Spinal cord (tissue), 10 donors: ENCODE results near the gene ARHGAP15. TPM values are rescaled to one million over a fixed set of nuclear protein-coding genes. Genes with fewer than 3 reads are reported as not detected.
"Not testable (repeated sequence)": the region's sequence is repeated elsewhere in the genome, so short reads cannot be mapped to it uniquely, and the experiment has no call there.

ENCODE experiments used
- DNase-seq, 6 donors: peaks; one replicate each; pipeline versions ENCODE4 v3.0.0 to v3.0.0-alpha.2; 2013 to 2015; ENCODE audit warnings: low spot score in 6 of 6, low read depth in 4 of 6
- H3K27ac ChIP-seq: one replicate; pipeline ENCODE4 v1.5.1; 2013; ENCODE audit warnings: low read depth, low read length, control low read depth
- H3K27me3 ChIP-seq: one replicate; pipeline ENCODE4 v1.6.1; 2013; ENCODE audit warnings: low read length; ENCODE audit not compliant: control insufficient read depth, insufficient read depth
- H3K36me3 ChIP-seq: one replicate; pipeline ENCODE4 v1.6.1; 2013; ENCODE audit warnings: low read length; ENCODE audit not compliant: control insufficient read depth, insufficient read depth
- H3K4me1 ChIP-seq: one replicate; pipeline ENCODE4 v1.6.1; 2013; ENCODE audit warnings: low read length; ENCODE audit not compliant: control insufficient read depth, insufficient read depth
- H3K4me3 ChIP-seq: one replicate; pipeline ENCODE4 v1.5.1; 2013; ENCODE audit warnings: low read depth, low read length, control low read depth
- H3K9me3 ChIP-seq: one replicate; pipeline ENCODE4 v1.6.1; 2013; ENCODE audit warnings: low read length; ENCODE audit not compliant: control insufficient read depth, insufficient read depth
- WGBS: methylation state at CpG from one replicate; pipeline ENCODE4 v1.1.5; 2013; ENCODE audit warnings: missing lambda C conversion rate; ENCODE audit not compliant: insufficient coverage; 5-methylcytosine and 5-hydroxymethylcytosine counted together
- polyA plus RNA-seq, 2 donors: library from polyadenylated mRNA; unstranded; fragments of 120-200 nt; gene quantifications; one replicate each; pipeline ENCODE4 v1.2.1, GENCODE V29; 2013; ENCODE audit not compliant: insufficient read length in 2 of 2
- total RNA-seq, 2 donors: library from RNA; depleted of rRNA in 1 of 2; stranded (reverse); fragments of 120-200 nt in 1 of 2; fragments of >200 nt in 1 of 2; gene quantifications; one replicate each; pipeline versions ENCODE4 v1.2.3 to v1.2.4, GENCODE V29; 2013 to 2014
- donor health status: healthy.

ARHGAP15 gene
- total and polyA plus RNA-seq, 4 donors: 6.3 to 53.1 (median 12.5) TPM

- Histone ChIP-seq H3K4me3 (no peak overlapping the region), H3K27ac (peak overlapping the region; percentile 33), H3K27me3 (no peaks in the 10 kb centered on the region), H3K4me1 (peaks cover 2% of the 10 kb centered on the region), H3K36me3 (no peaks in the 10 kb centered on the region), H3K9me3 (peaks cover 2% of the 10 kb centered on the region)
- 29% methylated on average over 2 of the region's 2 CpGs for whole genome bisulfite sequencing
- peak in 1 of 6 donors; percentile 41 for DNase-seq
These were observed 396.2 kb downstream of the ARHGAP15 start for GRCh38 chr2:143525402-143525860.

GRCh38 chr2:143526498-143526897 is 397.3 kb downstream of the ARHGAP15 start:
- H3K36me3 ChIP-seq: no peaks in the 10 kb centered on the region
- no peak overlapping the region for H3K4me3 ChIP-seq
- H3K27ac ChIP-seq: no peak overlapping the region
- peaks cover 2% of the 10 kb centered on the region for H3K4me1 ChIP-seq
- H3K27me3 ChIP-seq: no peaks in the 10 kb centered on the region
- peak in 1 of 6 donors; percentile 26 for DNase-seq
- H3K9me3 ChIP-seq: peaks cover 2% of the 10 kb centered on the region

GRCh38 chr2:143528021-143528420 is 398.8 kb downstream of the ARHGAP15 start:
- Histone ChIP-seq H3K4me1 (peaks cover 2% of the 10 kb centered on the region), H3K9me3 (peaks cover 2% of the 10 kb centered on the region)
- no peak for DNase-seq

GRCh38 chr2:143529118-143529720 is 400.0 kb downstream of the ARHGAP15 start:
- DNase-seq: no peak
- no peaks in the 10 kb centered on the region for H3K36me3 ChIP-seq
- no peaks in the 10 kb centered on the region for H3K27me3 ChIP-seq
- peaks cover 2% of the 10 kb centered on the region for H3K9me3 ChIP-seq
- no peak overlapping the region for H3K27ac ChIP-seq
- WGBS: 100% methylated on average over 1 of the region's 1 CpG
- H3K4me1 ChIP-seq: peaks cover 2% of the 10 kb centered on the region
- H3K4me3 ChIP-seq: no peak overlapping the region

More at GRCh38 chr2:143528021-143528420, 398.8 kb downstream of the ARHGAP15 start:
- no peaks in the 10 kb centered on the region for H3K36me3 ChIP-seq
- no peak overlapping the region for H3K4me3 ChIP-seq
- H3K27me3 ChIP-seq: no peaks in the 10 kb centered on the region
- no CpG with 5 or more reads among the region's 1 CpG for WGBS
- H3K27ac ChIP-seq: no peak overlapping the region

GRCh38 chr2:143530758-143531157 is 401.5 kb downstream of the ARHGAP15 start:
- no peaks in the 10 kb centered on the region for H3K36me3 ChIP-seq
- DNase-seq: no peak
- H3K27ac ChIP-seq: no peak overlapping the region
- no peak overlapping the region for H3K4me3 ChIP-seq
- H3K9me3 ChIP-seq: peaks cover 2% of the 10 kb centered on the region
- no CpG with 5 or more reads among the region's 2 CpGs for WGBS
- H3K4me1 ChIP-seq: no peaks in the 10 kb centered on the region
- H3K27me3 ChIP-seq: no peaks in the 10 kb centered on the region

GRCh38 chr2:143532061-143532460 is 402.8 kb downstream of the ARHGAP15 start:
- Histone ChIP-seq H3K36me3 (no peaks in the 10 kb centered on the region), H3K27ac (no peak overlapping the region), H3K27me3 (no peaks in the 10 kb centered on the region), H3K4me1 (no peaks in the 10 kb centered on the region), H3K9me3 (peaks cover 2% of the 10 kb centered on the region), H3K4me3 (no peak overlapping the region)
- peak in 1 of 6 donors; percentile 23 for DNase-seq

- H3K4me1 ChIP-seq: no peaks in the 10 kb centered on the region
- H3K4me3 ChIP-seq: no peak overlapping the region
- WGBS: 100% methylated on average over 1 of the region's 4 CpGs
- no peak overlapping the region for H3K27ac ChIP-seq
- no peak for DNase-seq
- no peaks in the 10 kb centered on the region for H3K27me3 ChIP-seq
- H3K36me3 ChIP-seq: no peaks in the 10 kb centered on the region
- peaks cover 2% of the 10 kb centered on the region for H3K9me3 ChIP-seq
These were observed 404.6 kb downstream of the ARHGAP15 start for GRCh38 chr2:143533846-143534245.

- no peak for DNase-seq
- H3K36me3 ChIP-seq: no peaks in the 10 kb centered on the region
- no peaks in the 10 kb centered on the region for H3K9me3 ChIP-seq
- H3K4me3 ChIP-seq: no peak overlapping the region
- no CpG with 5 or more reads among the region's 2 CpGs for WGBS
- H3K27ac ChIP-seq: no peak overlapping the region
- H3K4me1 ChIP-seq: no peaks in the 10 kb centered on the region
- H3K27me3 ChIP-seq: no peaks in the 10 kb centered on the region
These were observed 406.6 kb downstream of the ARHGAP15 start for GRCh38 chr2:143535802-143536201.

GRCh38 chr2:143541899-143542298 is 412.7 kb downstream of the ARHGAP15 start:
- WGBS: 91% methylated on average over 7 of the region's 11 CpGs
- not testable (repeated sequence) for H3K27me3 ChIP-seq, H3K4me1 ChIP-seq, H3K9me3 ChIP-seq, H3K36me3 ChIP-seq, H3K27ac ChIP-seq, H3K4me3 ChIP-seq, DNase-seq
